Endothelial cell of umbilical vein (primary cell): Measurements from ENCODE around the gene NRF1. TPM values are rescaled to one million over a fixed set of nuclear protein-coding genes. Genes with fewer than 3 reads are reported as not detected.

Source experiments
- BruUV-seq: library from RNA; stranded (reverse); fragments of 400-500 nt; replicated peaks from 2 replicates; lab custom pipeline; 2021; lab: Mats Ljungman, UMichigan
- CTCF ChIA-PET: fragments of 300-600, 350-600 bp; sonication (Branson Sonifier 250); formaldehyde crosslinking; loops from one replicate; lab custom pipeline; 2021; ENCODE audit warnings: antibody characterized with exemption, inconsistent platforms; lab: Charles Lee
- POLR2A ChIA-PET: fragments of 300-600, 350-600 bp; sonication (Branson Sonifier 250); formaldehyde crosslinking; loops from one replicate; lab custom pipeline; 2021; ENCODE audit warnings: antibody characterized with exemption, inconsistent platforms; lab: Charles Lee
- DNase-seq: peaks from one replicate; pipeline ENCODE4 v3.0.0-alpha.2; 2011; ENCODE audit warnings: low read depth, low spot score
- FAIRE-seq: peaks from 2 replicates; lab custom pipeline; 2011; peaks lifted over from hg19 to GRCh38; lab: Jason Lieb, UNC
- H2AFZ ChIP-seq: 2 replicates; pipeline ENCODE4 v1.6.0; 2012; ENCODE audit warnings: low read depth, low read length, control low read depth, inconsistent platforms
- H3K27ac ChIP-seq: 2 replicates; pipeline ENCODE4 v1.5.1; 2011; ENCODE audit warnings: low read depth, mild to moderate bottlenecking, control low read depth, low read length, moderate library complexity; ENCODE audit not compliant: insufficient read depth
- H3K27me3 ChIP-seq, 2 experiments: 2 replicates each; pipeline versions ENCODE4 v1.6.0 to v1.6.1; 2011; ENCODE audit warnings: low read length in 2 of 2, mixed read lengths in 1 of 2; ENCODE audit not compliant: control insufficient read depth in 2 of 2, insufficient read depth in 2 of 2
- H3K36me3 ChIP-seq, 2 experiments: 2 replicates in 1 of 2; 3 replicates in 1 of 2; pipeline ENCODE4 v1.5.1; 2011; ENCODE audit warnings: low read length in 2 of 2, mild to moderate bottlenecking in 1 of 2, moderate library complexity in 1 of 2; ENCODE audit not compliant: control insufficient read depth in 2 of 2, insufficient read depth in 2 of 2; ENCODE audit errors: extremely low read depth in 1 of 2
- H3K4me1 ChIP-seq: 3 replicates; pipeline ENCODE4 v1.5.1; 2011; ENCODE audit warnings: mild to moderate bottlenecking, low read length; ENCODE audit not compliant: control insufficient read depth, insufficient read depth; ENCODE audit errors: extremely low read depth
- H3K4me2 ChIP-seq: 2 replicates; pipeline ENCODE4 v1.6.1; 2011; ENCODE audit warnings: low read length, control low read depth, mixed read lengths; ENCODE audit not compliant: insufficient read depth
- H3K4me3 ChIP-seq, 3 experiments: fragments of 200-600 bp in 1 of 3; sonication (generic), shearing (Covaris generic) in 1 of 3; replicated peaks in 1 of 3; 2 replicates each; pipeline ENCODE4 v1.5.1; 2011 to 2016; ENCODE audit warnings: control low read depth in 3 of 3, low read length in 3 of 3, mild to moderate bottlenecking in 2 of 3, inconsistent platforms in 1 of 3, low read depth in 1 of 3, moderate library complexity in 1 of 3; ENCODE audit not compliant: insufficient read depth in 1 of 3
- H3K79me2 ChIP-seq: 2 replicates; pipeline ENCODE4 v1.6.0; 2012; ENCODE audit warnings: low read length, inconsistent platforms; ENCODE audit not compliant: control insufficient read depth, insufficient read depth
- H3K9ac ChIP-seq: replicated peaks from 2 replicates; pipeline ENCODE3; 2011; ENCODE audit warnings: low read length, control low read depth; ENCODE audit not compliant: insufficient read depth; ENCODE audit errors: extremely low read depth
- H3K9me1 ChIP-seq: replicated peaks from 3 replicates; pipeline ENCODE4 v1.6.0; 2011; ENCODE audit warnings: mild to moderate bottlenecking, low read length; ENCODE audit not compliant: control insufficient read depth, insufficient read depth; ENCODE audit errors: extremely low read depth
- H3K9me3 ChIP-seq: replicated peaks from 2 replicates; pipeline ENCODE4 v1.5.1; 2012; ENCODE audit warnings: low read length, inconsistent platforms; ENCODE audit not compliant: control insufficient read depth, insufficient read depth
- H4K20me1 ChIP-seq: replicated peaks from 2 replicates; pipeline ENCODE3; 2011; ENCODE audit warnings: mild to moderate bottlenecking, low read length; ENCODE audit not compliant: control insufficient read depth, insufficient read depth; ENCODE audit errors: extremely low read depth
- EZH2 ChIP-seq: IDR thresholded peaks from 2 replicates; pipeline ENCODE4 v1.6.1; 2012; ENCODE audit warnings: borderline replicate concordance, low read depth, mild to moderate bottlenecking, moderate library complexity, low read length, inconsistent platforms; ENCODE audit not compliant: severe bottlenecking
- FOS ChIP-seq: IDR thresholded peaks from 2 replicates; pipeline ENCODE4 v1.6.1; 2011; ENCODE audit warnings: mild to moderate bottlenecking, low read length, moderate library complexity, borderline replicate concordance; ENCODE audit not compliant: insufficient read depth
- GATA2 ChIP-seq: IDR thresholded peaks from 2 replicates; pipeline ENCODE4 v1.7.0; 2011; ENCODE audit warnings: low read depth, mild to moderate bottlenecking, moderate library complexity, mixed read lengths, low read length; ENCODE audit not compliant: insufficient read length, insufficient read depth
- JUN ChIP-seq: IDR thresholded peaks from 2 replicates; pipeline ENCODE4 v1.6.1; 2011; ENCODE audit warnings: borderline replicate concordance, low read depth; ENCODE audit not compliant: insufficient read length, insufficient read depth
- MYC ChIP-seq: IDR thresholded peaks from one replicate; pipeline ENCODE4 v1.6.1; 2011; ENCODE audit warnings: mild to moderate bottlenecking, low read depth, low read length
- POLR2A ChIP-seq: IDR thresholded peaks from 2 replicates; pipeline ENCODE4 v1.6.1; 2012; ENCODE audit warnings: low read depth, mild to moderate bottlenecking, control low read depth, low read length
- POLR2AphosphoS5 ChIP-seq: IDR thresholded peaks from 2 replicates; pipeline ENCODE4 v1.6.1; 2012; ENCODE audit warnings: low read depth, mild to moderate bottlenecking, control low read depth, low read length, moderate library complexity; ENCODE audit not compliant: insufficient read depth
- dilution Hi-C: fragments of 300-500 bp; cut with MboI; formaldehyde crosslinking; loops from one replicate; pipeline ENCODE4 v1.15.0; 2019; ENCODE audit warnings: low sequenced_read_pairs; ENCODE audit not compliant: extremely low pct_ligation_motif_present
- intact Hi-C: fragments of 100-400 bp; cut with micrococcal nuclease; formaldehyde crosslinking; loops from one replicate; pipeline ENCODE4 v1.10.0; 2022
- polyA plus RNA-seq, 4 experiments: library from polyadenylated mRNA; depleted of rRNA in 3 of 4; stranded (reverse) in 3 of 4; unstranded in 1 of 4; fragments of >200 nt; gene quantifications; 2 replicates each; pipeline versions ENCODE4 v1.2.1 to v1.2.3, GENCODE V29; 2011 to 2012; ENCODE audit warnings: missing spikeins in 1 of 4
- total RNA-seq: library from RNA; stranded (reverse); gene quantifications from 2 replicates; pipeline ENCODE4 v1.2.3, GENCODE V29; 2021
- TF ChIP-seq, protein P1 (sequence below), 2 donors: IDR thresholded peaks; 1 replicate in 1 of 2; 2 replicates in 1 of 2; pipeline ENCODE4 v1.5.1; 2011; ENCODE audit warnings: low read length in 2 of 2, mild to moderate bottlenecking in 2 of 2, moderate library complexity in 2 of 2, control low read depth in 1 of 2, inconsistent platforms in 1 of 2, low read depth in 1 of 2; ENCODE audit not compliant: insufficient read depth in 1 of 2; ENCODE audit errors: extremely low read depth in 1 of 2
- TF ChIP-seq, protein P2 (sequence below): IDR thresholded peaks from 2 replicates; pipeline ENCODE4 v1.6.1; 2011; ENCODE audit not compliant: insufficient read depth, insufficient read length

Gene NRF1
- total and polyA plus RNA-seq, 2 donors (not counting 3 experiments of a cell fraction or from before 2014, with no cell fraction given), result 14.6 to 20.3 TPM

DNA sequence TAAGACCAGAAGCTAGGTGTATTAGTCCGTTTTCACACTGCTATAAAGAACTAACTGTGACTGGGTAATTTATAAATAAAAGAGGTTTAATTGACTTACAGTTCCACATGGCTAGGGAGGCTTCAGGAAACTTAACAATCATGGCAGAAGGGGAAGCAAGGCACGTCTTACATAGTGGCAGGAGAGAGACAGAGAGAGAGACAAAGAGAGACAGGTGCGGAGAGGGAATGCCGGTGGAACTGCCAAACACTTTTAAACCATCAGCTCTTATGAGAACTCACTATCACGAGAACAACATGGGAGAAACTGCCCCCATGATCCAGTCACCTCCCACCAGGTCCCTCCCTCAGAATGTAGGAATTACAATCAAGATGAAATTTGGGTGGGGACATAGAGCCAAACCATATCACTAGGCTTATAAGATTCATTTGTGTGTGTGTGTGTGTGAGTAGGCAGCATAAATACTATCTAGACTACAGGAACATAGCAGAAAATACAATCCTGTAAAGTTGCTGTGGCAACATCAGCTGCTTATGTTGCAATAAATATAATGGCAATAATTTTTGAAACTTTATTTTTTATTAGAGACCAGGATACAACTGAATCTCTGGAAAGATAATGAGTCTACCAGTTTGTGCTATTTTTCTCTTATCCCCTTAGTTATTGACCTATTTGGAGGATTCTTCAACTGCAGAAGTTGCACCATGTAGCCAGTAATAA lies 77.1 kb downstream of the NRF1 start:
- dilution Hi-C loops, result no loop called here
- FAIRE-seq (no peak), DNase-seq (no peak)
- H3K4me1 ChIP-seq, result peaks cover 11% of the 10 kb centered on the region
- H3K9ac ChIP-seq, result no peak overlapping the region
- no peaks in the 10 kb centered on the region for H4K20me1 ChIP-seq
- H3K4me3 ChIP-seq, result no peak overlapping the region
- ChIA-PET CTCF (no interaction called here), POLR2A (no interaction called here)
- TF ChIP-seq GATA2, result no peak
- TF ChIP-seq, protein P1, sequence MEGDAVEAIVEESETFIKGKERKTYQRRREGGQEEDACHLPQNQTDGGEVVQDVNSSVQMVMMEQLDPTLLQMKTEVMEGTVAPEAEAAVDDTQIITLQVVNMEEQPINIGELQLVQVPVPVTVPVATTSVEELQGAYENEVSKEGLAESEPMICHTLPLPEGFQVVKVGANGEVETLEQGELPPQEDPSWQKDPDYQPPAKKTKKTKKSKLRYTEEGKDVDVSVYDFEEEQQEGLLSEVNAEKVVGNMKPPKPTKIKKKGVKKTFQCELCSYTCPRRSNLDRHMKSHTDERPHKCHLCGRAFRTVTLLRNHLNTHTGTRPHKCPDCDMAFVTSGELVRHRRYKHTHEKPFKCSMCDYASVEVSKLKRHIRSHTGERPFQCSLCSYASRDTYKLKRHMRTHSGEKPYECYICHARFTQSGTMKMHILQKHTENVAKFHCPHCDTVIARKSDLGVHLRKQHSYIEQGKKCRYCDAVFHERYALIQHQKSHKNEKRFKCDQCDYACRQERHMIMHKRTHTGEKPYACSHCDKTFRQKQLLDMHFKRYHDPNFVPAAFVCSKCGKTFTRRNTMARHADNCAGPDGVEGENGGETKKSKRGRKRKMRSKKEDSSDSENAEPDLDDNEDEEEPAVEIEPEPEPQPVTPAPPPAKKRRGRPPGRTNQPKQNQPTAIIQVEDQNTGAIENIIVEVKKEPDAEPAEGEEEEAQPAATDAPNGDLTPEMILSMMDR (IDR thresholded peaks at IDR 0.05; ENCODE audit: extremely low read depth in 1 of 2, insufficient read depth in 1 of 2, low read depth in 1 of 2, low read length in 2 of 2), result no peak
- no peak for TF ChIP-seq MYC
- TF ChIP-seq POLR2A, result no peak
- TF ChIP-seq, protein P2, sequence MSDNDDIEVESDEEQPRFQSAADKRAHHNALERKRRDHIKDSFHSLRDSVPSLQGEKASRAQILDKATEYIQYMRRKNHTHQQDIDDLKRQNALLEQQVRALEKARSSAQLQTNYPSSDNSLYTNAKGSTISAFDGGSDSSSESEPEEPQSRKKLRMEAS, result no peak
- TF ChIP-seq POLR2AphosphoS5, result no peak
- TF ChIP-seq JUN, result no peak
- no peak for TF ChIP-seq FOS
- TF ChIP-seq EZH2, result no peak
- H2AFZ ChIP-seq, result no peak overlapping the region
- no peaks in the 10 kb centered on the region for H3K79me2 ChIP-seq
- H3K4me2 ChIP-seq, result no peak overlapping the region
- no peak overlapping the region for H3K27ac ChIP-seq
- BruUV-seq, result no TSS peak
- no peaks in the 10 kb centered on the region for H3K9me1 ChIP-seq
- H3K27me3 ChIP-seq, result no peaks in the 10 kb centered on the region
- intact Hi-C loops, result no loop called here
- H3K9me3 ChIP-seq, result no peaks in the 10 kb centered on the region
- H3K36me3 ChIP-seq, result peaks cover 0 to 8% of the 10 kb centered on the region in 2 experiments
